GM23338 (cell line): Measurements from ENCODE around the gene SPON2. TPM values are rescaled to one million over a fixed set of nuclear protein-coding genes. Genes with fewer than 3 reads are reported as not detected.

Experiments
- ATAC-seq: fragments of 200-7000 bp; cut with Tn5 transposase; 3 replicates; pipeline ENCODE4 v1.9.1; 2020
- DNase-seq: peaks from one replicate; pipeline ENCODE4 v3.0.0-alpha.2; 2015; ENCODE audit warnings: low spot score
- H2AFZ ChIP-seq: fragments of 200-600 bp; sonication (generic); 2 replicates; pipeline ENCODE4 v1.8.0; 2016; ENCODE audit warnings: antibody characterized with exemption, mild to moderate bottlenecking, moderate library complexity
- H3F3A ChIP-seq: fragments of 200-600 bp; sonication (generic); replicated peaks from 2 replicates; pipeline ENCODE4 v1.8.0; 2017; ENCODE audit warnings: antibody characterized with exemption, mixed run types, low read depth
- H3K27ac ChIP-seq: fragments of 200-600 bp; sonication (generic); 2 replicates; pipeline ENCODE4 v1.6.1; 2016; ENCODE audit warnings: low read depth
- H3K27me3 ChIP-seq: fragments of 200-600 bp; sonication (generic); 2 replicates; pipeline ENCODE4 v1.8.0; 2016; ENCODE audit warnings: mild to moderate bottlenecking, mixed run types, moderate library complexity; ENCODE audit not compliant: insufficient read depth
- H3K36me3 ChIP-seq: fragments of 200-600 bp; sonication (generic); 2 replicates; pipeline ENCODE4 v1.8.0; 2016; ENCODE audit warnings: mild to moderate bottlenecking; ENCODE audit not compliant: insufficient read depth
- H3K4me1 ChIP-seq: fragments of 200-600 bp; sonication (generic); 2 replicates; pipeline ENCODE4 v1.8.0; 2016; ENCODE audit warnings: mild to moderate bottlenecking, moderate library complexity; ENCODE audit not compliant: insufficient read depth
- H3K4me2 ChIP-seq: fragments of 200-600 bp; sonication (generic); 2 replicates; pipeline ENCODE4 v1.7.1; 2017; ENCODE audit warnings: mixed run types
- H3K4me3 ChIP-seq: fragments of 200-600 bp; sonication (generic); 2 replicates; pipeline ENCODE4 v1.6.1; 2016; ENCODE audit warnings: mixed run types
- H3K79me2 ChIP-seq: fragments of 200-600 bp; sonication (generic); replicated peaks from 2 replicates; pipeline ENCODE4 v1.8.0; 2017; ENCODE audit warnings: mild to moderate bottlenecking; ENCODE audit not compliant: insufficient read depth
- H3K9me2 ChIP-seq: fragments of 200-600 bp; sonication (generic); 2 replicates; pipeline ENCODE4 v1.8.0; 2017; ENCODE audit not compliant: insufficient read depth
- H4K20me1 ChIP-seq: fragments of 200-600 bp; sonication (generic); replicated peaks from 2 replicates; pipeline ENCODE4 v1.8.0; 2017; ENCODE audit warnings: mild to moderate bottlenecking; ENCODE audit not compliant: insufficient read depth
- H3K27ac Mint-ChIP-seq: 2 replicates; pipeline ENCODE4 v1.8.0; 2020; ENCODE audit warnings: inconsistent platforms, mild to moderate bottlenecking, moderate library complexity, mixed read lengths
- H3K27me3 Mint-ChIP-seq: 3 replicates; pipeline ENCODE4 v1.8.0; 2022; ENCODE audit warnings: low read depth, mild to moderate bottlenecking, moderate library complexity, mixed read lengths, inconsistent platforms; ENCODE audit not compliant: insufficient read depth, poor library complexity
- H3K36me3 Mint-ChIP-seq: 3 replicates; pipeline ENCODE4 v1.8.0; 2021; ENCODE audit warnings: low read depth, mild to moderate bottlenecking, inconsistent platforms, moderate library complexity, mixed read lengths
- H3K4me1 Mint-ChIP-seq: 3 replicates; pipeline ENCODE4 v1.8.0; 2020; ENCODE audit warnings: mild to moderate bottlenecking, inconsistent platforms, mixed read lengths
- H3K4me3 Mint-ChIP-seq: 3 replicates; pipeline ENCODE4 v1.8.0; 2021; ENCODE audit warnings: moderate library complexity, mild to moderate bottlenecking, inconsistent platforms, mixed read lengths
- H3K9me3 Mint-ChIP-seq: 3 replicates; pipeline ENCODE4 v1.8.0; 2020; ENCODE audit warnings: moderate library complexity, mild to moderate bottlenecking, inconsistent platforms, mixed read lengths
- CREB1 ChIP-seq: fragments of 250-450 bp; sonication (Bioruptor Pico); IDR thresholded peaks from 2 replicates; pipeline ENCODE4 v1.5.0; 2020; ENCODE audit warnings: low read depth, mild to moderate bottlenecking, moderate library complexity
- CTCF ChIP-seq, 2 experiments: fragments of 200-600 bp in 1 of 2; sonication (generic) in 1 of 2; conservative IDR thresholded peaks; 2 replicates each; pipeline versions ENCODE4 v1.5.1 to v1.6.1; 2016 to 2017; ENCODE audit warnings: antibody characterized with exemption in 2 of 2, low read depth in 2 of 2, mild to moderate bottlenecking in 2 of 2, moderate library complexity in 1 of 2
- ETS1 ChIP-seq: IDR thresholded peaks from 2 replicates; pipeline ENCODE4 v1.6.1; 2016; ENCODE audit warnings: antibody characterized with exemption
- EZH2 ChIP-seq: fragments of 200-600 bp; sonication (generic); IDR thresholded peaks from one replicate; pipeline ENCODE4 v1.8.0; 2017; ENCODE audit warnings: antibody characterized with exemption, mild to moderate bottlenecking, low read depth; ENCODE audit not compliant: unreplicated experiment
- EZH2phosphoT487 ChIP-seq: fragments of 200-600 bp; sonication (generic); IDR thresholded peaks from one replicate; pipeline ENCODE4 v1.8.1; 2018; ENCODE audit warnings: antibody characterized with exemption; ENCODE audit not compliant: unreplicated experiment
- JUNB ChIP-seq: IDR thresholded peaks from one replicate; pipeline ENCODE4 v1.6.1; 2016; ENCODE audit warnings: antibody characterized with exemption; ENCODE audit not compliant: unreplicated experiment
- NANOG ChIP-seq: IDR thresholded peaks from 2 replicates; pipeline ENCODE4 v1.6.1; 2016; ENCODE audit warnings: antibody characterized with exemption, borderline replicate concordance
- POLR2AphosphoS5 ChIP-seq: IDR thresholded peaks from 2 replicates; pipeline ENCODE4 v1.6.1; 2016; ENCODE audit warnings: antibody characterized with exemption, low read depth
- REST ChIP-seq: IDR thresholded peaks from one replicate; pipeline ENCODE4 v1.6.1; 2018; ENCODE audit warnings: antibody characterized with exemption; ENCODE audit not compliant: unreplicated experiment
- STAT1 ChIP-seq: IDR thresholded peaks from one replicate; pipeline ENCODE4 v1.6.1; 2016; ENCODE audit warnings: antibody characterized with exemption; ENCODE audit not compliant: unreplicated experiment
- ZNF114 ChIP-seq: fragments of 250-450 bp; sonication (Bioruptor Pico); IDR thresholded peaks from 2 replicates; pipeline ENCODE4 v1.5.0; 2020; ENCODE audit warnings: mild to moderate bottlenecking, moderate library complexity
- ZNF331 ChIP-seq: fragments of 250-450 bp; sonication (Bioruptor Pico); IDR thresholded peaks from 2 replicates; pipeline ENCODE4 v1.5.0; 2020; ENCODE audit warnings: low read depth, mild to moderate bottlenecking, moderate library complexity
- polyA plus RNA-seq: library from polyadenylated mRNA; unstranded; fragments of >200 nt; fragmentation: Nextera tagmentation; extraction: Ambion mirVana; gene quantifications from 2 replicates; pipeline ENCODE4 v1.2.1, GENCODE V29; 2016
- total RNA-seq: library from RNA; depleted of rRNA; stranded (reverse); fragments of >200 nt; shearing (Covaris generic); gene quantifications from 2 replicates; pipeline ENCODE4 v1.2.3, GENCODE V29; 2014

SPON2 gene
- total and polyA plus RNA-seq, 2 experiments from 2014 or later: 2.1 to 2.4 TPM

- Histone ChIP-seq H3K4me1 (no peaks in the 10 kb centered on the region), H2AFZ (no peak overlapping the region), H3K36me3 (no peaks in the 10 kb centered on the region; the same call in 1 of the 2 replicates), H3K27me3 (no peaks in the 10 kb centered on the region), H3K4me3 (no peak overlapping the region), H4K20me1 (peaks cover 14% of the 10 kb centered on the region; the same call in 1 of the 2 replicates), H3K27ac (no peak overlapping the region), H3K79me2 (no peaks in the 10 kb centered on the region; the same call in 1 of the 2 replicates), H3F3A (no peaks in the 10 kb centered on the region), H3K9me2 (no peaks in the 10 kb centered on the region), H3K4me2 (no peak overlapping the region)
- no peak for ATAC-seq
- Mint-ChIP-seq H3K9me3 (no peaks in the 10 kb centered on the region), H3K4me3 (no peak overlapping the region), H3K27ac (no peak overlapping the region), H3K4me1 (no peaks in the 10 kb centered on the region; the same call in 2 of the 3 replicates), H3K27me3 (peaks cover 6% of the 10 kb centered on the region), H3K36me3 (peaks cover 36% of the 10 kb centered on the region)
- DNase-seq: no peak
- no peak for TF ChIP-seq EZH2phosphoT487
- no peak for TF ChIP-seq JUNB
- no peak for TF ChIP-seq ETS1
- TF ChIP-seq REST: no peak
- no peak for TF ChIP-seq EZH2
- no peak for TF ChIP-seq POLR2AphosphoS5
These were observed 44.5 kb upstream of the SPON2 start for GRCh38 chr4:1216869-1217294.

- Histone ChIP-seq H3K27me3 (no peaks in the 10 kb centered on the region), H3K4me2 (no peak overlapping the region), H4K20me1 (peaks cover 14% of the 10 kb centered on the region; the same call in 1 of the 2 replicates), H3K27ac (no peak overlapping the region), H3K36me3 (no peaks in the 10 kb centered on the region; the same call in 1 of the 2 replicates), H3K4me1 (no peaks in the 10 kb centered on the region), H2AFZ (no peak overlapping the region), H3K9me2 (no peaks in the 10 kb centered on the region), H3F3A (no peaks in the 10 kb centered on the region), H3K4me3 (no peak overlapping the region), H3K79me2 (no peaks in the 10 kb centered on the region; the same call in 1 of the 2 replicates)
- no peak for DNase-seq
- peaks cover 36% of the 10 kb centered on the region for H3K36me3 Mint-ChIP-seq
- no peak for ATAC-seq
- no peak overlapping the region for H3K27ac Mint-ChIP-seq
- H3K9me3 Mint-ChIP-seq: no peaks in the 10 kb centered on the region
- H3K4me1 Mint-ChIP-seq: no peaks in the 10 kb centered on the region; the same call in 2 of the 3 replicates
- peaks cover 5% of the 10 kb centered on the region for H3K27me3 Mint-ChIP-seq
- H3K4me3 Mint-ChIP-seq: no peak overlapping the region
- TF ChIP-seq CTCF (conservative IDR thresholded peaks at IDR 0.05; ENCODE audit: low read depth in 2 of 2) (no peak), CREB1 (no peak), ZNF114 (CRISPR knock-in tag) (no peak), EZH2phosphoT487 (no peak), STAT1 (no peak), NANOG (no peak), EZH2 (no peak), ETS1 (no peak), ZNF331 (CRISPR knock-in tag) (no peak), REST (no peak)
These were observed 43.8 kb upstream of the SPON2 start for GRCh38 chr4:1216076-1216614.
